ENCODE data around the gene SMIM41. TPM values are rescaled to one million over a fixed set of nuclear protein-coding genes. Genes with fewer than 3 reads are reported as not detected.

Gene SMIM41
- total RNA-seq, 1 experiment from 2014 or later: not detected

DNA sequence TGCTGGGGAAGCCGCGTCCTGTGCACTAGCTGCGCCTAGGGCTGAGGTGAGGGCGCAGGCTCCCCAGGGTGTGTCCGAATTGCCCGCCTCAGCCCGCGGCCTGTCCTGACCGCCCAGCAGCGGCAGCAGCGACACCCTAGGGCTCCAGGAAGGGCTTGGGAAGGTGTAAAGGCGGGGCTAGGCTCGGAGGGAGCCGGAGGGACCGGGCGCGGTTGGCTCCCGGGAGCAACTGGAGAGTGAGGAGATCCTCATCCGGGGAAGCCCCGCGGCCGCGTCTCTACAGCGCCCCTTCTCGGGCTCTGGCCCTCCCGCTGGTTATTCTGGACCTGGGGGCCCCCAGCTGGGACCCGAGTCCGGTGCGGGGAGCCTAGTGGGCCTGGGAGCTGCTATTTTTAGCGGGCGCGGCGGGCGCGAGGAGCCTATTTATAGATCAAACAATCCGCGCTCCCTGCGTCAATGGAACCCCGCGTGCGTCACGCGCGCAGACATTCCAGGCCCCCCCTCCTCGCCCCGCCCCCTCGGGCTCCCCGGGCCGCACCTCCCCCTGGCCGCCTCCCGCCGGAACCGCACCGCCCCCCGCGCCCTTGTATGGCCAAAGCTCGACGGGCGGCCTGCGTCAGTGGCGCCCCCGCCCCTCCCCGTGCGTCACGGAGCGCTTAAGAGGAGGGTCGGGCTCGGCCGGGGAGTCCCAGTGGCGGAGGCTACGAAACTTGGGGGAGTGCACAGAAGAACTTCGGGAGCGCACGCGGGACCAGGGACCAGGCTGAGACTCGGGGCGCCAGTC lies 28.6 kb upstream of the SMIM41 start, which contains the start of gene NR4A1:
Gene NR4A1, plus strand, starts transcription at position 685 of the 784 bp plus-strand sequence. CDS start 2,887 bp downstream, outside the sequence.
- DNase-seq (ENCODE audit: low read depth): peak; percentile 78

DNA sequence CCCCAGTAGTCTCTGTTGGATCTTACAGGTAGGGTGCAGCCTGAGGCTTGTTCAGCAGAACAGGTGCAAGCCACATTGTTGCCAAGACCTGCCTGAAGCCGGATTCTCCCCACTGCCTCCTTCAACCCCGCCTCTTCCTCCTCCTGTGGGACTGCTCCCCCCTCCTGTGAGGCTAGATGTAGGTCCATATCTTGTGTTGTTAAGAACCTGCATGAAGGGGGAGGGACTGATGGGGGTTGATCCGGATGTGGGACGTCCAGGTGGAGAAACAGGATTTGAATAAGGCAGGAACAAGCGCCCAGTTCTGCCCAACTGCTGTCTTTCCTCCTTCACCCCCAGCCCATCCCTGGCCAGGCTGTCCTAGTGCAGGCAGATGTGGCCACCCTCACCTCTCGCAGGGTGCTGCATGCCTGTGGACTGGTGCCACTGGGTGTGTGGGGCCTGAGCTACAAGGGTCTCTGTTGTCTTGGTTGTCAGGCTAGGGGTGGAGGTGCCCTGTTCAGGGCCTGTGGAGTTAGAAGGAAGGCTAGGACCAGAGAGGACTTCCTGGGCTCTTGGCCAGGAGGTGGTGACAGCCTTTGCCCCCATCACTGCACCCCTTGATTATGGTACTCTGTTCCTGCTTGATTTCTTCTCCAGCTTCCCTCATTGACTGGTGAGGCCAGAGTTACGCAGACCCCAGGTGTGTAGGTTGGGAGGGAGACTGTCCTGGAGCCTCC lies 26.9 kb upstream of the SMIM41 start:
- no peak for DNase-seq (ENCODE audit: low read depth)

DNA sequence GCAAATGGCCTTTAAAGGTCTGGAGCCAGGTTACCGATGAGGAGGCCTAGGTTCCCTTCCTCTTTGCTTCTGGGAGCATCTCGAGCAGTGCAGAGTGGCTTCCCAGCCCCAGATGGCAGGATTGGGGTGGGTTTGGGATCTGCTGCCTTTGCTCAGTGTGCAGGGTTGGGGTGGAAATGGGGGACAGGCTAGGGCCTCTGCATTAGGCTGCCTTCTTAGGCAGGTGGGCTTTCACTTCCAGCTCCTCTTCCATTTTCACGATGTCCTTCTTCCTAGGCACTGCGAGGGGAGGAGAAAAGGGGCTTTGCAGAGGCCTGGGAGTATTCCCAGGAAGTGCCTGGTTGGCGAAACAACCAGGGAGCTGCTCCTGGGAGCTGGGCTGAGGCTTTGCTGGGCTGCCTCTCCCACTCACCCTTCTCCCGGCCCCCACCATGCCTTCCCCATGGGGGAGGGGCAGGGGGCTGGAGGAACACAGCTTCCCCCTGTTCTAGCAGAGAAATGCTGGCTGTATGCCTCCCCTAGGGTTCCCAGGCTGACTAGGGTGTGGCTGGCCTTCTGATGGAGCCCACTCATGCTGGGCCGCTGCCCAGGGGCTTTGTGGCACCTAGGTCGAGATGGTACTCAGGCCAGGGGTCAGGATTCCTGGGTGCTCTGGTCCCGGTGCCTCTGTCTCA lies 25.8 kb upstream of the SMIM41 start:
- DNase-seq (ENCODE audit: low read depth): no peak

DNA sequence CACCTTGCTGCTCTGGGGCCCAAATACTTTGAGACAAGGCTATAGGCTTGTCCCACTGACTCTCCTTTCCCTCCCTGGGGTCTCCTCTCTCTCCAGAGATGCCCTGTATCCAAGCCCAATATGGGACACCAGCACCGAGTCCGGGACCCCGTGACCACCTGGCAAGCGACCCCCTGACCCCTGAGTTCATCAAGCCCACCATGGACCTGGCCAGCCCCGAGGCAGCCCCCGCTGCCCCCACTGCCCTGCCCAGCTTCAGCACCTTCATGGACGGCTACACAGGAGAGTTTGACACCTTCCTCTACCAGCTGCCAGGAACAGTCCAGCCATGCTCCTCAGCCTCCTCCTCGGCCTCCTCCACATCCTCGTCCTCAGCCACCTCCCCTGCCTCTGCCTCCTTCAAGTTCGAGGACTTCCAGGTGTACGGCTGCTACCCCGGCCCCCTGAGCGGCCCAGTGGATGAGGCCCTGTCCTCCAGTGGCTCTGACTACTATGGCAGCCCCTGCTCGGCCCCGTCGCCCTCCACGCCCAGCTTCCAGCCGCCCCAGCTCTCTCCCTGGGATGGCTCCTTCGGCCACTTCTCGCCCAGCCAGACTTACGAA lies 25.2 kb upstream of the SMIM41 start:
- no peak for DNase-seq (ENCODE audit: low read depth)

DNA sequence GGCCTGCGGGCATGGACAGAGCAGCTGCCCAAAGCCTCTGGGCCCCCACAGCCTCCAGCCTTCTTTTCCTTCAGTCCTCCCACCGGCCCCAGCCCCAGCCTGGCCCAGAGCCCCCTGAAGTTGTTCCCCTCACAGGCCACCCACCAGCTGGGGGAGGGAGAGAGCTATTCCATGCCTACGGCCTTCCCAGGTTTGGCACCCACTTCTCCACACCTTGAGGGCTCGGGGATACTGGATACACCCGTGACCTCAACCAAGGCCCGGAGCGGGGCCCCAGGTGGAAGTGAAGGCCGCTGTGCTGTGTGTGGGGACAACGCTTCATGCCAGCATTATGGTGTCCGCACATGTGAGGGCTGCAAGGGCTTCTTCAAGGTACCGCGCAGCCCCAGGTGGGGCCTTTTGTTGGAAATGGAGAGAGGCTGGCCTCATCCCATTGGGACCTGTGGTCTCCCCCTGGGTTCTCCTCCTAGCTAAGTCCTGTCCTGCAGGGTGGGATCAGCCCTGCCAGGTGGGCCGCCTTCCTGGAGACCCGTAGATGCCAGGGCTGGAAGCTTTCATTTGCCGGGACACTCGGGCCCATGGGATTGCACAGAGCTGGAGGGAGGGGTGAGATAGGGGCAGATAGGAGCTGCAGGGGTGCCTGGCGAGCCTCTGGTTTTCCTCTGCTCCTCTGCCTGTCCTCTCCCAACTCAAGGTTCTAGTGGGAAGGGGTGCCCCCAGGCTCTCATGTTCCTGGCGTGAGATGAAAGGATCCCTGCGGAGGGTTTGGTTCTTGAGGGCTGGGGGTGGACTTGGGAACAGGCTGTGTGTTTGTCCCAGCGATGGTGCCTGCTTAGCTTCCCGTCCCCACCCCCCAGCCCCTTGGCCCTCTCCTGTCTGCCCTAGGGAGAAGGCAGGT lies 24.4 kb upstream of the SMIM41 start:
- no peak for DNase-seq (ENCODE audit: low read depth)

DNA sequence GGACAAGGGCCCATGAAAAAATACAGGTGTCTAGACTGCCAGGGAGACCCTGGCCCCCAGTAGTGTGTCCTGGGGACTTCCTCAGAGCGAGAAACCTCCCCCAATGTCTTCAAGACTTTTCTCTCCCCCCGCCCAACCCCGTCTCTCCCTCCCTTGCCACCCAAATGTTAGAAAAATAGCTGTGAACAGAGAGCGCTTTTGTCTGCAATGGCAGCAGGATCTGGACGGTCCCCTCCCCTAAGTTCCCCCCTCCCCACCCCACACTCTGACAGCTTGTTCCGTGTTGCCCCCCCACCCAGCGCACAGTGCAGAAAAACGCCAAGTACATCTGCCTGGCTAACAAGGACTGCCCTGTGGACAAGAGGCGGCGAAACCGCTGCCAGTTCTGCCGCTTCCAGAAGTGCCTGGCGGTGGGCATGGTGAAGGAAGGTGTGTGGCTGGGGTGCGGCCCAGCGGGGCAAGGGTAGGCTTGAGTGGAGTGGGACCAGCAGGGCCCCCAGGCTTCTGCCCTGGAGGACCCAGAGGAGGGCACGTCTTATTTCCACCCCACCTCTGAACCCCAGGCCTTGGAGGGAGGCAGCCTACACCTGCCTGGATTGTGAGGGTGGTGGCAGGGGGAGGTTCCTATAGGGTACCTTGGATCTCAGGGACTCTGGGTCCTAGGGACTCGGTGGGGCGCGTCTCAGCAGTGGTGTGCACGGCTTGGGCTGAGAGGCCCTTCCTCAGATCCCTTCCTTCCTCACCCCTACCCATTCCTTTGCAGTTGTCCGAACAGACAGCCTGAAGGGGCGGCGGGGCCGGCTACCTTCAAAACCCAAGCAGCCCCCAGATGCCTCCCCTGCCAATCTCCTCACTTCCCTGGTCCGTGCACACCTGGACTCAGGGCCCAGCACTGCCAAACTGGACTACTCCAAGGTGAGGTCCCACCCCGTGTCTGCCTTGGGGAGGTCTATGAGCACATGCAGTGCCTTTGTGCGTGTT lies 23.5 kb upstream of the SMIM41 start:
- DNase-seq (ENCODE audit: low read depth): no peak

DNA sequence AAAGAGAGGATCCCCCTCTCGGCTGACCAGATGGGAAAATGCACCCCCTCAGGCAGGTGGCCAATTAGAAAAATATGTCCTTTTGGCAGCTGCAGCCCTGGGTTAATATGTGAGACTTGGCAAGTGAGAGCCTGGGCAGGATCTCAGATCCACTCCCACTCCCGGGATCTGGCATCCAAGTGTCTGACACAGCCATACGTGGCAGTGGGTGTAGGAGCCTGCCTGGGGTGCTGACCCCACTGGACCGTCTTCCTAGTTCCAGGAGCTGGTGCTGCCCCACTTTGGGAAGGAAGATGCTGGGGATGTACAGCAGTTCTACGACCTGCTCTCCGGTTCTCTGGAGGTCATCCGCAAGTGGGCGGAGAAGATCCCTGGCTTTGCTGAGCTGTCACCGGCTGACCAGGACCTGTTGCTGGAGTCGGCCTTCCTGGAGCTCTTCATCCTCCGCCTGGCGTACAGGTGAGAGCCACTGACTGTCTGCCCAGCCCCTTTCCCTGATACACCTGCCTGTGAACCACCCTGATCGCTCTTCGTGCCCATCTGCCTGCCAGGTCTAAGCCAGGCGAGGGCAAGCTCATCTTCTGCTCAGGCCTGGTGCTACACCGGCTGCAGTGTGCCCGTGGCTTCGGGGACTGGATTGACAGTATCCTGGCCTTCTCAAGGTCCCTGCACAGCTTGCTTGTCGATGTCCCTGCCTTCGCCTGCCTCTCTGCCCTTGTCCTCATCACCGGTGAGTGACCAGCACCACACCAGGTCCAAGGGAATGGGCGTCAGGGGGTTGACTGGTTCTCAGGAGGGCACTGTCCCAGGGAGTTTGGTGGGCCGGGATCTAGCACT lies 22.5 kb upstream of the SMIM41 start:
- DNase-seq (ENCODE audit: low read depth): no peak

DNA sequence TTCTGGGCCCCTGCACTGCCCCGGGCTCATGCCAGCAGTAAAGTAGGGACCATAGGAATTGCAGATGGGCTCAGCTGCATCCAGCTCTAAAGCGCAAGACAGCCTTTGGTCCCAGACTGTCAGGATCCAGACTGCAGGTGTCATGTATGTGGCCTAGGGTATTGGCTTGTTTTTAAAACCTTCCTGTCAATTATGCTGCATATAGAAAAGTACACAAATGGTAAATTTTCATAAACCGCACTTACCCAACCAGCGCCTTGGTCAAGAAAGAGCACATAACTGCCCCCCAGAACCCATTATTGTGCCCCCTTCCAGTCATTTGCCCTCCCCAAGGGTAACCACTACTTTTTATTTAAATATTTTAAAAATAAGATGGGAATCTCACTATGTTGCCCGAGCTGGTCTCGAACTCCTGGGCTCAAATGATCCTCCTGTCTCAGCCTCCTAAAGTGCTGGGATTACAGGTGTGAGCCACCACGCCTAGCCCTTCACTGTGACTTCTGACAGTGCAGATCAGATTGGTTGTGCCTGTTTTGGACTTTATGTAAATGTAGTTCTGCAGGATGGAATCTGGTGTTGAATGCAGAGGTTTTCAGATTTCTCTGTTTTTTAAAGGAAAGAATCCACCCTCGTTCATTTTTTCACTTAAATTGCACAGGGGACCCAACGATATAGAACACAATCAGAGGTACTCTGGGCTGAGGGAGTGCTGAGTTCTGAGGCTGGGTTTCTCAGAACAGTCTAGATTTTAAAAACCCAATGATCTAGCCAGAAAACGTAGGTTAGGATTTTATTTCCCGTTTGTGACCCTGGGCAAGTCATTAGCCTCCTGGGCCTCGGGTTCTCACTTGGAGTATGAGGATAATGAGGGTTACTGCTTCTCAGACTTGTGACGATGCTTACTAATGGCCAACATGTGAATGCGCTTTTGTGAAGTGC lies 21.6 kb upstream of the SMIM41 start:
- no peak for DNase-seq (ENCODE audit: low read depth)

DNA sequence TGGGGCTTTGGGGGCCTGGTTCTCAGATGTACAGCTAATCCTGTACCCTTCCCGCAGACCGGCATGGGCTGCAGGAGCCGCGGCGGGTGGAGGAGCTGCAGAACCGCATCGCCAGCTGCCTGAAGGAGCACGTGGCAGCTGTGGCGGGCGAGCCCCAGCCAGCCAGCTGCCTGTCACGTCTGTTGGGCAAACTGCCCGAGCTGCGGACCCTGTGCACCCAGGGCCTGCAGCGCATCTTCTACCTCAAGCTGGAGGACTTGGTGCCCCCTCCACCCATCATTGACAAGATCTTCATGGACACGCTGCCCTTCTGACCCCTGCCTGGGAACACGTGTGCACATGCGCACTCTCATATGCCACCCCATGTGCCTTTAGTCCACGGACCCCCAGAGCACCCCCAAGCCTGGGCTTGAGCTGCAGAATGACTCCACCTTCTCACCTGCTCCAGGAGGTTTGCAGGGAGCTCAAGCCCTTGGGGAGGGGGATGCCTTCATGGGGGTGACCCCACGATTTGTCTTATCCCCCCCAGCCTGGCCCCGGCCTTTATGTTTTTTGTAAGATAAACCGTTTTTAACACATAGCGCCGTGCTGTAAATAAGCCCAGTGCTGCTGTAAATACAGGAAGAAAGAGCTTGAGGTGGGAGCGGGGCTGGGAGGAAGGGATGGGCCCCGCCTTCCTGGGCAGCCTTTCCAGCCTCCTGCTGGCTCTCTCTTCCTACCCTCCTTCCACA lies 20.7 kb upstream of the SMIM41 start:
- no peak for DNase-seq (ENCODE audit: low read depth)

DNA sequence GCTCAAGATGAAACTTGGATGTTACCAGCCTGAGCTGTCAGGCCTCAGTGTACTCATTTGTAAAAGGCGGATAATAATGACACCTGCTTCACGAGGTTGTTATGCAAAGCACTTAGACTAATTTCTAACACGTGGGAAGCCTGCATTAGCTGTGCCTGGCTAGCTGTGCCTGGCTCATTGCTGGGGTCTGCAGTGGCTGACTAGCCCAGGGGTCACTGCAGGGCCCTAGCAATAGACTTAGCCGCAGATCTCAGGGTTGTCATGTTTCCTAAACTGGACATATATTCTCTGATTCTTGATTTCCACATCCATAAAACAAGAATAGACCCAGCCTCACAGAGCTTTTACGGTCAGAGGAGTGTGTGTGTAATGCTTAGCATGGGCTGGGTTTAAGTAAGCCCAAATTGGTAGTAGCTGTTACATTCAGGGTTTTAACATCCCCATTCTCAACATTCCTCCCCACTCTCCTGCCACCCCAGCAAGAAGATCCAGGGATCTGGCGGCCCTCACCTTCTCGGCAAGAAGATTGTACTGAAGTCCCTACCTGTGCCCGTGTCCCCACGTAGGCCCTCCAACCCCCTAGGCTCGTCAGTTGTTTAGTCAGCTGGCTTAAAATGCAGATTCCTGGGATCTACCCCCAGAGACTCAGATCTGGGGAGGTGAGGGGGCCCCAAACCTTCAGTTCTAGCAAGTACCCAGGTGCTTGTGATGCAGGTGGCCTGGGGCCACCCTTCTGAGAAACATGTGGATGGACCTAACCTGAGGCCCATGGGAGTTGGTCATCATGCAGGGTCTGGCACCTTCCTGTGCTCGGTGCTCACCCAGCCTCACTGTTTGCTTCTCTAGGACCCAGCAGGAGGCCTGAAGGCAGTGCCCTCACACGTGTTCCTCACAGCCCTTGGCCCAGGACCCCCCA lies 19.7 kb upstream of the SMIM41 start:
- DNase-seq (ENCODE audit: low read depth): no peak

DNA sequence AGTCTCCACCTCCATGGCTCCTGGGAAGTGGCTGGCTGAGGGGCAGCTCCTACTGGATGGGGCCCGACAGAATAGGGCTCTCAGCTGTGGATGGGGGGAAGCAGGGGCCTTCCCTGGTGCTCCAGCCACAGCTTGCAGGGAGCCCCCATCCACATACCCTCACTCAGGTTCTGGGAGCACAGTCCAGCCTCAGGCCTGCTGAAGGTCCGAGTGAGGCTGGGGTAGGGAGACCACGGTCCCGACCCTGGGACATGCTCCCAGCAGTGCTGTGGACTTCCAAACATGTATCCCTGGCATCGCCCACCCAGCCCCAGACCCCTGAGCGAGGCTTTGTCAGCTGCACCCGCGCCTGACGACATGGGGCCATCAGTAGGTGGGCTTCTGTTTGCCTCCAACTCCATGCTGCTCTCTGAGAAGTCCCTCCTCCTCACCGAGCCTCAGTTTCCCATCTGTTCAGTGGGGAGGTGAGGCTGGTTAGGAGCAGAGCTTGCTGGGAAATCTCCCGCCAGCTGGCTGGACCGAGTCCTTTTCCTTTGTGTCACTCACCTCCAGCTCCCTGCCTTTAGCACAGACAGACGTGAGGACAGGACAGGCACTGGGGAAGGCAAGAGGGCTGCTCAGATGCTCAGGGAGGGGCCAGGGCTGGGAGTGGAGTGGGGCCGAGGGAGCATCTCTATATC lies 18.9 kb upstream of the SMIM41 start:
- no peak for DNase-seq (ENCODE audit: low read depth)

DNA sequence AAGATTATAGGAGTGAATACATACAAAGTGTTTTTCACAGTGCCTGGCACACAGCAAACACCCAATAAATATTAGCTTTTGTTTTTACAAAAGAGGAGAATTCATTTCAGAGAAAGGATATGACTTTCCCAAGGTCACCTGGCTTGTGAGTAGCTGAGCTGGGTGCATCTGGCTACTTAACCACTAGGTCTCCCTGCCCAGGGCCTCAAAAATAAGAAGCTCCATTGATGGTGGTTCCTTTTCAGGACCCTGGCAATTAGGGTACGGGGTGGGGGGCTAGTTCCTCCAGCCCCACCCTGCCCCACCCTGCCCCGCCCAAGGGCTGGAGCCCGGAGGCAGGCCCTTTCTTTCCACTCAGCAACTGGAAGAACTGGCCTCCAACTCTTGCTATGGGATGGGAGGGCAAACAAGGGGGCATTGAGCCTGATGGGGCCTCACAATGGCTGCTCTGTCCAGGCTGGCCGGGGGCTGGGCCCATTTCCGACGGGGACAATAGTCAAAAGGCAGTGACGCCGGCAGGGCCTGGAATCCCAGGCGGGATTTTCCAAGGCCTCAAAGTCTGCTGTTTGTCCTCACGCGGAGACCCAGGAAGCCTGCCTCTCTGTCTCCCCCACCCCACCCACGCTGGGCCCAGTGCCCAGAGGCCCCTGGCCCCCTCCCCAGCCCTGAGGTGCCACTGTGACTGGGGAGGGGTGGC lies 17.9 kb upstream of the SMIM41 start:
- no peak for DNase-seq (ENCODE audit: low read depth)

DNA sequence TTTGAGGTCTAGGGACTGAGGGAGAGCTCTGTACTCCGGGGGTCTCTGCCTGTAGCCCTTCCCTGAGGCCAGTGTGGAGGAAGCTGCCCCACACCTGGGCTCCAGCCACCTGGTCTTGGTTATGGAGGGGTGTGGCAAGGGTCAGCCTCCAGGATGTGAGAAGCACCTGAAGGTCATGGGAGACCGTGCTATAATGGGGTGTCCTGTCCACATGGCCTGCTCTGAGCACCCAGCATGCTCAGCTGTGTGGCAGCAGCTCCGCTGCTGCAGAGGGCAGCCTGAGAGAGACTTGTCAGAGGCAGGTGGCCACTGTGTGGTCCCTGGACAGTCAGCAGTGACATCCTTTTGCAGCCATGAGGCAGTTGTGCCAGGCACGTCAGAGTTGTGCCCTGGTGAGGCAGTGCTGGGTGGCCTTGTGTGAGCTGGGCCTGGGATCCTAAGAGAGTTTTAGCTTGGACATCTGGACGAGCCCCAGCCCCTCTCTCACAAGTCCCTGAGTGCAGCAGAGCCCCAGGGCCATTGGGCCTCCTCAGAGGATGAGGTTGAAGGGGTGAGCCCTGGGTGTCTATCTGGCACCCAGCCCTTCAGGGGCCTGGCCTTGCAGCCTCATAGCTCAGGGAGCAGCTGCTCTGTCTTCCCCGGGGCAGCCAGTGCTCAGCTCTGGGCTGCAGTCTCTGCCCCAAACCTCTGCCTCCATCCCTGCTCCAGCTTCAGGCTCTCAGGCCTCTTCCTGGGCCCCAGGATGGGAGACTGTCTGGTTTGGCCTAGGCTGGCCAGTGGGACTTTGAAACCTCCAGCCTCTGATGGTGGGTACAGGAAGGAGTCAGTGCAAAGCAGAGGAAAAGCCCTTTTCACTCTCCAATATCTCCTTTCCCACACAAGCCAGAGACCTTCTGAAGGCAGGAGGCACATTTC lies 17.1 kb upstream of the SMIM41 start:
- no peak for DNase-seq (ENCODE audit: low read depth)

Data from LHCN-M2 (cell line).